ENCODE measurements around the gene CYLD. TPM values are rescaled to one million over a fixed set of nuclear protein-coding genes. Genes with fewer than 3 reads are reported as not detected.

The CYLD gene
- total RNA-seq, 2 experiments from 2014 or later: 360 to 373 TPM

DNA sequence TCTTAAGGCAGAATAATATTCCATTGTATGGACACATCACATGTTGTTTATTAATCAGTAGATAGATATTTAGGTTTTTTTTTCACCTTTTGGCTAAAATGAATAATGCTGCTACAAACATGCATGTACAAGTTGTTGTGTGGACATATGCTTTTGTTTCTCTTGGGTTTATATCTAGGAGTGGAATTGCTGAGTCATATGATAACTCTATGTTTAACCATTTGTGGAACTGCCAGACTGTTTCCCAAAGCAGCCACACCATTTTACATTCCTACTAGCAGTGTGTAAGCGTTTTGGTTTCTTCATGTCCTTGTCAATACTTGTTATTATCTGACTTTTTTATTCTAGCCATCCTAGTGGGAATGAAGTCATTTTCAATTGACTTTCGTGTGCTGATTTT lies 21.3 kb downstream of the CYLD start:
- Mint-ChIP-seq H3K4me1 (ENCODE audit: low read depth) (peaks cover 98% of the 10 kb centered on the region), H3K36me3 (ENCODE audit: low read depth) (peaks cover 96% of the 10 kb centered on the region), H3K9me3 (peaks cover 7% of the 10 kb centered on the region), H3K4me3 (peak overlapping the region; percentile 61), H3K27me3 (no peaks in the 10 kb centered on the region), H3K27ac (peak overlapping the region; percentile 37)
- H3K36me3 ChIP-seq (ENCODE audit: insufficient read depth, low read length): peaks cover 73% of the 10 kb centered on the region
- CTCF ChIA-PET: no interaction called here
- TF ChIP-seq, protein P1, sequence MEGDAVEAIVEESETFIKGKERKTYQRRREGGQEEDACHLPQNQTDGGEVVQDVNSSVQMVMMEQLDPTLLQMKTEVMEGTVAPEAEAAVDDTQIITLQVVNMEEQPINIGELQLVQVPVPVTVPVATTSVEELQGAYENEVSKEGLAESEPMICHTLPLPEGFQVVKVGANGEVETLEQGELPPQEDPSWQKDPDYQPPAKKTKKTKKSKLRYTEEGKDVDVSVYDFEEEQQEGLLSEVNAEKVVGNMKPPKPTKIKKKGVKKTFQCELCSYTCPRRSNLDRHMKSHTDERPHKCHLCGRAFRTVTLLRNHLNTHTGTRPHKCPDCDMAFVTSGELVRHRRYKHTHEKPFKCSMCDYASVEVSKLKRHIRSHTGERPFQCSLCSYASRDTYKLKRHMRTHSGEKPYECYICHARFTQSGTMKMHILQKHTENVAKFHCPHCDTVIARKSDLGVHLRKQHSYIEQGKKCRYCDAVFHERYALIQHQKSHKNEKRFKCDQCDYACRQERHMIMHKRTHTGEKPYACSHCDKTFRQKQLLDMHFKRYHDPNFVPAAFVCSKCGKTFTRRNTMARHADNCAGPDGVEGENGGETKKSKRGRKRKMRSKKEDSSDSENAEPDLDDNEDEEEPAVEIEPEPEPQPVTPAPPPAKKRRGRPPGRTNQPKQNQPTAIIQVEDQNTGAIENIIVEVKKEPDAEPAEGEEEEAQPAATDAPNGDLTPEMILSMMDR (IDR thresholded peaks at IDR 0.05): no peak
- H3K4me1 ChIP-seq (ENCODE audit: insufficient read depth, low read length): peaks cover 24% of the 10 kb centered on the region
- POLR2A ChIA-PET: no interaction called here
- no peak for ATAC-seq (ENCODE audit: poor library complexity)
- no peak for DNase-seq
- no peaks in the 10 kb centered on the region for H3K9me3 ChIP-seq (ENCODE audit: control insufficient read depth in 1 of 2, insufficient read depth in 1 of 2, low read length in 2 of 2)
- no peaks in the 10 kb centered on the region for H3K27me3 ChIP-seq (ENCODE audit: control insufficient read depth in 1 of 2, insufficient read depth in 2 of 2, low read length in 2 of 2)
- no peak overlapping the region for H3K27ac ChIP-seq (ENCODE audit: low read depth in 1 of 2, low read length in 2 of 2)
- intact Hi-C loops (cut with DNase I, micrococcal nuclease): no loop called here
- H3K4me3 ChIP-seq (ENCODE audit: low read length): no peak overlapping the region

GRCh38 chr16:50765260-50765659 lies 23.4 kb downstream of the CYLD start:
- Mint-ChIP-seq H3K36me3 (ENCODE audit: low read depth) (peaks cover 100% of the 10 kb centered on the region), H3K9me3 (peaks cover 7% of the 10 kb centered on the region), H3K27ac (peak overlapping the region; percentile 5), H3K4me1 (ENCODE audit: low read depth) (peaks cover 100% of the 10 kb centered on the region), H3K4me3 (no peak overlapping the region), H3K27me3 (no peaks in the 10 kb centered on the region)
- ChIA-PET CTCF (interaction anchor here (1.1 to 2.0 kb wide), 2 partner anchors 16 to 41 kb away, joined by 3 to 6 read pairs; no protein-coding TSS in a partner anchor), POLR2A (interaction anchor here (0.9 to 2.3 kb wide), 3 partner anchors 8 to 41 kb away, joined by 3 to 6 read pairs (median 3); no protein-coding TSS in a partner anchor)
- no peak for ATAC-seq (ENCODE audit: poor library complexity)
- H3K4me1 ChIP-seq (ENCODE audit: insufficient read depth, low read length): peaks cover 15% of the 10 kb centered on the region
- H3K4me3 ChIP-seq (ENCODE audit: low read length): no peak overlapping the region
- intact Hi-C loops (cut with DNase I, micrococcal nuclease): loop anchor here in 1 of 2 experiments (1.0 kb wide), 1 partner anchor 45 kb away; no protein-coding TSS in a partner anchor
- TF ChIP-seq, protein P1 (IDR thresholded peaks at IDR 0.05): no peak
- H3K36me3 ChIP-seq (ENCODE audit: insufficient read depth, low read length): peaks cover 80% of the 10 kb centered on the region
- no peak for DNase-seq
- H3K27me3 ChIP-seq (ENCODE audit: control insufficient read depth in 1 of 2, insufficient read depth in 2 of 2, low read length in 2 of 2): no peaks in the 10 kb centered on the region
- H3K27ac ChIP-seq (ENCODE audit: low read depth in 1 of 2, low read length in 2 of 2): no peak overlapping the region
- H3K9me3 ChIP-seq (ENCODE audit: control insufficient read depth in 1 of 2, insufficient read depth in 1 of 2, low read length in 2 of 2): no peaks in the 10 kb centered on the region

DNA sequence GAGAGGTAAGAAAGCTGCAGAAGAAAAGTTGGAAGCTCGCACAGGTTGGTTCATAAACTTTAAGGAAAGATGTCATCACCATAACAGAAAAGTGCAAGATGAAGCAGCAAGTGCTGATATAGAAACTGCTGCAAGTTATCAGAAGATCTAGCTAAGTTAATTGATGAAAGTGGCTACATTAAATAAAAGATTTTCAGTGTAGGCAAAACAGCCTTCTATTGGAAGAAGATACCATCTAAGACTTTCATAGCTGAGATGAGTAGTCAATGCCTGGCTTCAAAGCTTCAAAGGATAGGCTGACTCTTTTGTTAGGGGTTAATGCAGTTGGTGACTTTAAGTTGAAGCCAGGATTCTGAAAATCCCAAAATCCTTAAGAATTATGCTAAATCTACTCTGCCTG lies 24.0 kb downstream of the CYLD start:
- H3K9me3 Mint-ChIP-seq: peaks cover 7% of the 10 kb centered on the region
- ChIA-PET POLR2A (interaction anchor here (0.9 to 2.3 kb wide), 3 partner anchors 9 to 41 kb away, joined by 3 to 6 read pairs (median 3); no protein-coding TSS in a partner anchor), CTCF (interaction anchor here (1.1 to 2.0 kb wide), 2 partner anchors 15 to 40 kb away, joined by 3 to 6 read pairs; no protein-coding TSS in a partner anchor)
- TF ChIP-seq, protein P1 (IDR thresholded peaks at IDR 0.05): no peak
- no peak for DNase-seq
- Histone ChIP-seq H3K9me3 (ENCODE audit: control insufficient read depth in 1 of 2, insufficient read depth in 1 of 2, low read length in 2 of 2) (no peaks in the 10 kb centered on the region), H3K27me3 (ENCODE audit: control insufficient read depth in 1 of 2, insufficient read depth in 2 of 2, low read length in 2 of 2) (no peaks in the 10 kb centered on the region), H3K36me3 (ENCODE audit: insufficient read depth, low read length) (peaks cover 81% of the 10 kb centered on the region), H3K4me1 (ENCODE audit: insufficient read depth, low read length) (peaks cover 15% of the 10 kb centered on the region), H3K4me3 (ENCODE audit: low read length) (no peak overlapping the region), H3K27ac (ENCODE audit: low read depth in 1 of 2, low read length in 2 of 2) (no peak overlapping the region)
- intact Hi-C loops (cut with DNase I, micrococcal nuclease): loop anchor here (1.0 to 2.0 kb wide), 2 partner anchors 13 to 46 kb away; no protein-coding TSS in a partner anchor
- H3K36me3 Mint-ChIP-seq (ENCODE audit: low read depth): peaks cover 100% of the 10 kb centered on the region
- peaks cover 99% of the 10 kb centered on the region for H3K4me1 Mint-ChIP-seq (ENCODE audit: low read depth)
- H3K27me3 Mint-ChIP-seq: no peaks in the 10 kb centered on the region
- peak overlapping the region; percentile 70 for H3K27ac Mint-ChIP-seq
- peak overlapping the region; percentile 64 for H3K4me3 Mint-ChIP-seq
- no peak for ATAC-seq (ENCODE audit: poor library complexity)

Measured in CD4-positive, alpha-beta T cell (primary cell).